ENCODE data around the gene CLCN1.

The CLCN1 gene

GRCh38 chr7:143369678-143370651 is 54.1 kb downstream of the CLCN1 start:
- DNase-seq: no peak

GRCh38 chr7:143372070-143372469 is 56.2 kb downstream of the CLCN1 start:
- peak; percentile 60 for DNase-seq

- no peak for DNase-seq
Measured at GRCh38 chr7:143373255-143373794, 57.4 kb downstream of the CLCN1 start.

GRCh38 chr7:143374561-143374960 is 58.6 kb downstream of the CLCN1 start:
- DNase-seq: no peak

- peak; percentile 64 for DNase-seq
Measured at GRCh38 chr7:143375298-143376034, 59.6 kb downstream of the CLCN1 start.

- DNase-seq: no peak
Measured at GRCh38 chr7:143376396-143376795, 60.5 kb downstream of the CLCN1 start.

GRCh38 chr7:143379611-143380259 is 63.8 kb downstream of the CLCN1 start:
- peak; percentile 34 for DNase-seq

GRCh38 chr7:143380260-143380645 is 64.3 kb downstream of the CLCN1 start:
- peak; percentile 90 for DNase-seq

- peak; percentile 88 for DNase-seq
Measured at GRCh38 chr7:143380646-143381426, 64.9 kb downstream of the CLCN1 start, which contains the start of gene ZYX. TSS of gene ZYX (plus strand) at chr7:143381345. CDS start at chr7:143381572, 227 bp downstream.

- no peak for DNase-seq
Measured at GRCh38 chr7:143381427-143382125, 65.7 kb downstream of the CLCN1 start.

- DNase-seq: no peak
Measured at GRCh38 chr7:143382126-143382790, 66.3 kb downstream of the CLCN1 start.

- DNase-seq: no peak
Measured at GRCh38 chr7:143382791-143383641, 67.1 kb downstream of the CLCN1 start.

GRCh38 chr7:143383642-143383957 is 67.7 kb downstream of the CLCN1 start:
- DNase-seq: no peak

- DNase-seq: no peak
Measured at GRCh38 chr7:143384148-143384547, 68.2 kb downstream of the CLCN1 start.

GRCh38 chr7:143384661-143385631 is 69.0 kb downstream of the CLCN1 start:
- no peak for DNase-seq

GRCh38 chr7:143385891-143386781 is 70.2 kb downstream of the CLCN1 start:
- DNase-seq: peak; percentile 67

GRCh38 chr7:143387156-143387975 is 71.5 kb downstream of the CLCN1 start:
- DNase-seq: no peak

Measured in CD4-positive, alpha-beta T cell treated with Interleukin-10 for 1 hour (primary cell).